Measurements from ENCODE around the gene RLN2.

The RLN2 gene

DNA sequence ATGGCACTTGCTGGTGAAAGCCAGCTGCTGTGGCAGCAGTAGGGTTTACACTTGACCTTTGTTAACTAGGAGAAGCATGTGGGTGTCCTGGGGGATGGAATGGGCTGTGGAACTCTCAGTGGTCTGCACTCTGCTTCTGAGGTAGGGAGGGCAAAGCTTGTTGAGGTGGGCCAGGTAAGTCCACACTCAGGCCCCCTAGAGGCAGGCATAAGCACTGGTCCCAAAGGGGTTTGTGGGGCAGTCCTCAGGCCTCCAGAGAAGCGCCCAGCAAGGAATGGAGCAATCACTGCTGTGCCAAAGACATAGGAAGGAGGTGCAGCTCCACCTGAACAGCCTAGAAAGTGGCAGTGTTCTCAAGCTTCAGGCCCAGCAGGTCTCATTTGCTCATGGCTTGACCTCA is 38.6 kb downstream of the RLN2 start:
- DNase-seq, result no peak

DNA sequence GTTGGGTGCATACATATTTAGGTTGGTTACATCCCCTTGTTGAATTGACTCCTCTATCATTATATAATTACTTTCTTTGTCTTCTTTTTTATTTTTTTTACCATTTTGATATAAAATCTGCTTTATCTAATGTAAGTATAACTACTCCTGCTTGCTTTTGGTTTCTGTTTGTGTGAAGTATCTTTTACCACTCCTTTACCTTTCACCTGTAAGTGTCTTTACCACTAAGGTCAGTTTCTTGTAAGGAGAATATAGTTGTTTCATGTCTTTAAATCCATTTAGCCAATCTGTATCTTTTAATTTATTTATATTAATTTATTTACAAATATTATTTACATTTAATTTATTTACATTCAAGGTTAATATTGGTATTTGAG is 40.3 kb downstream of the RLN2 start:
- no peak for DNase-seq

DNA sequence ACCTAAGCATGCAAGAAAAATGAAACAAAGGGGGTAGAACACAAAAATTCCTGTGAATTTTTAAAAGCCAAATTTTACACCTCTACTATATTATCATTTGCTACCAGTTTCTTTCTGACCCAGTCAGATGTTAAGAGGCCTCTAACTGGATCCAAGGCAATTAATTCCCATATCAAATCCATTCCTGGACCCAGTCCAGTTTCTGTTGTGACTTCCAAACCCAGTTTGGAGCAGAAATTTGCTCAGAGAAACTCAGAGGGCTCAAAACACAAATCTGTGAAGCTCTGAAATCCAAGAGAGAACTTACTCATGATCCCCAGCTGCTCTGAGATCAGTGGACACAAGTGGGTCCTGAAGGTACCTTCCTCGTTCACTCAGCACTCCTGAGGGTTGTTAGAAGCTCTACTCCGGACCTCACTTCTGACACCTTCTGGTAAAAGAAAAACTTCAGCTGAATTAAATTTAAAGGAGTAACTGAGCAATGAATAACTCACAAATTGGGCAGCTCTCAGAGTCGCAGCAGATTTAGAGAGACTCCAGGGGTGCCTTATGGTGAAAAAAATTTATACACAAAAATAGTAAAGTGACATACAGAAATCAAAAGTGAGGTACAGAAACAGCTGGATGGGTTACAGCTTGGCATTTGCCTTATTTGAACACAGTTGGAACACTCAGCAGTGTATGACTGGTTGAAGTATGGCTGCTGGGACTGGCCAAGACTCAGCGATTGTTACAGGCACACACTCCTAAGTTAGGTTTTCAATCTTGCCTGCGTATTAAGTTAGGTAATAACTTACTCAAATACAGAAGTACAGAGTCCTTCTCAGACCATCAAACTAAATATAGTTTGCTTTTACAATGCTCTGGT is 40.9 kb downstream of the RLN2 start:
- DNase-seq, result peak in 1 of 2 experiments; percentile 4

Data from NCI-H526 (cell line).